Liver (tissue), 3 donors: ENCODE measurements around the gene KIAA0513.
A peak's percentile ranks its signal among the peaks of the same experiment; 100 is the strongest.

ENCODE experiments used
- JUND ChIP-seq, 2 donors: IDR thresholded peaks; 2 replicates each; pipeline ENCODE4 v1.6.1; 2016; ENCODE audit warnings: antibody characterized with exemption in 2 of 2
- RAD21 ChIP-seq, 2 donors: IDR thresholded peaks; 2 replicates each; pipeline ENCODE4 v1.6.1; 2016; ENCODE audit warnings: antibody characterized with exemption in 2 of 2, mild to moderate bottlenecking in 2 of 2
- SP1 ChIP-seq: IDR thresholded peaks from 2 replicates; pipeline ENCODE4 v1.6.1; 2018; ENCODE audit warnings: antibody characterized with exemption, mild to moderate bottlenecking
- TAF1 ChIP-seq: conservative IDR thresholded peaks from 2 replicates; pipeline ENCODE4 v1.6.1; 2016; ENCODE audit warnings: antibody characterized with exemption, mild to moderate bottlenecking
- TF ChIP-seq, protein P1 (sequence below): fragments of 150-350 bp; IDR thresholded peaks from 2 replicates; pipeline ENCODE4 v1.5.1; 2017; ENCODE audit warnings: improper control_type of control experiment, low read depth, low read length; ENCODE audit not compliant: missing input control
- TF ChIP-seq, protein P2 (sequence below): IDR thresholded peaks from 2 replicates; pipeline ENCODE4 v1.6.1; 2016; ENCODE audit warnings: antibody characterized with exemption, mild to moderate bottlenecking
- TF ChIP-seq, protein P3 (sequence below): IDR thresholded peaks from 2 replicates; pipeline ENCODE4 v1.6.1; 2016; ENCODE audit warnings: antibody characterized with exemption
- donor health status: healthy.
- donor health status: healthy.

DNA sequence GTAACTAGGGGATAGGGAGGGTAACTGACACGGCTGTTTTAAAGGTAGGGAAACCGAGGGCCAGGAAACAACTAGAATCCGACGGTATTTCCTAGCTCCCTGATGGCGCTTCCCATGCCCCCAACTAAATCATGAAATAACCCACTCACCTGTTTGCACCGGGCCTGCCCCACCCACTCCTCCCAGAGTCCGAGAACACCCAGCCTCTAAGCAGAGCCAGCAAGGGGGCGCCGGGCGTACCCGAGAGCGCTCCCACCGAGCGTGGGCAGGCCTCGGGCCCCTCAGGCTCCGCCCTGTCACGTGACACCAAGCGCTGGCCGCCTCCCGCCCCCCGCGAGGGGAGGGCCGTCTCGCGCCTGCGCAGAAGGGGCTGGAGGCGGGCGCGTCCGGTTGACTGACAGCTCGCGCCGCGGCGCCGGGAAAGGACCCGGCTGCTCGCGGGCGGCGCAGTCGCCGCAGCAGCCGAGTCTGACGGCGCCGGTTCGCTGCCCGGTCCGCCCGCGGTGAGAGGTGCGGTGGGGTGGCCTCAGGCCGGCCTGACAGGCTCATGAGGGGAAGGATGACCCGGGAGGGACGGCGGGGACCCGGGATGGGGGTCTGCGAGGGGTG is at the start of gene KIAA0513:
- TF ChIP-seq, protein P1, sequence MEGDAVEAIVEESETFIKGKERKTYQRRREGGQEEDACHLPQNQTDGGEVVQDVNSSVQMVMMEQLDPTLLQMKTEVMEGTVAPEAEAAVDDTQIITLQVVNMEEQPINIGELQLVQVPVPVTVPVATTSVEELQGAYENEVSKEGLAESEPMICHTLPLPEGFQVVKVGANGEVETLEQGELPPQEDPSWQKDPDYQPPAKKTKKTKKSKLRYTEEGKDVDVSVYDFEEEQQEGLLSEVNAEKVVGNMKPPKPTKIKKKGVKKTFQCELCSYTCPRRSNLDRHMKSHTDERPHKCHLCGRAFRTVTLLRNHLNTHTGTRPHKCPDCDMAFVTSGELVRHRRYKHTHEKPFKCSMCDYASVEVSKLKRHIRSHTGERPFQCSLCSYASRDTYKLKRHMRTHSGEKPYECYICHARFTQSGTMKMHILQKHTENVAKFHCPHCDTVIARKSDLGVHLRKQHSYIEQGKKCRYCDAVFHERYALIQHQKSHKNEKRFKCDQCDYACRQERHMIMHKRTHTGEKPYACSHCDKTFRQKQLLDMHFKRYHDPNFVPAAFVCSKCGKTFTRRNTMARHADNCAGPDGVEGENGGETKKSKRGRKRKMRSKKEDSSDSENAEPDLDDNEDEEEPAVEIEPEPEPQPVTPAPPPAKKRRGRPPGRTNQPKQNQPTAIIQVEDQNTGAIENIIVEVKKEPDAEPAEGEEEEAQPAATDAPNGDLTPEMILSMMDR = no peak
- TF ChIP-seq, protein P2, sequence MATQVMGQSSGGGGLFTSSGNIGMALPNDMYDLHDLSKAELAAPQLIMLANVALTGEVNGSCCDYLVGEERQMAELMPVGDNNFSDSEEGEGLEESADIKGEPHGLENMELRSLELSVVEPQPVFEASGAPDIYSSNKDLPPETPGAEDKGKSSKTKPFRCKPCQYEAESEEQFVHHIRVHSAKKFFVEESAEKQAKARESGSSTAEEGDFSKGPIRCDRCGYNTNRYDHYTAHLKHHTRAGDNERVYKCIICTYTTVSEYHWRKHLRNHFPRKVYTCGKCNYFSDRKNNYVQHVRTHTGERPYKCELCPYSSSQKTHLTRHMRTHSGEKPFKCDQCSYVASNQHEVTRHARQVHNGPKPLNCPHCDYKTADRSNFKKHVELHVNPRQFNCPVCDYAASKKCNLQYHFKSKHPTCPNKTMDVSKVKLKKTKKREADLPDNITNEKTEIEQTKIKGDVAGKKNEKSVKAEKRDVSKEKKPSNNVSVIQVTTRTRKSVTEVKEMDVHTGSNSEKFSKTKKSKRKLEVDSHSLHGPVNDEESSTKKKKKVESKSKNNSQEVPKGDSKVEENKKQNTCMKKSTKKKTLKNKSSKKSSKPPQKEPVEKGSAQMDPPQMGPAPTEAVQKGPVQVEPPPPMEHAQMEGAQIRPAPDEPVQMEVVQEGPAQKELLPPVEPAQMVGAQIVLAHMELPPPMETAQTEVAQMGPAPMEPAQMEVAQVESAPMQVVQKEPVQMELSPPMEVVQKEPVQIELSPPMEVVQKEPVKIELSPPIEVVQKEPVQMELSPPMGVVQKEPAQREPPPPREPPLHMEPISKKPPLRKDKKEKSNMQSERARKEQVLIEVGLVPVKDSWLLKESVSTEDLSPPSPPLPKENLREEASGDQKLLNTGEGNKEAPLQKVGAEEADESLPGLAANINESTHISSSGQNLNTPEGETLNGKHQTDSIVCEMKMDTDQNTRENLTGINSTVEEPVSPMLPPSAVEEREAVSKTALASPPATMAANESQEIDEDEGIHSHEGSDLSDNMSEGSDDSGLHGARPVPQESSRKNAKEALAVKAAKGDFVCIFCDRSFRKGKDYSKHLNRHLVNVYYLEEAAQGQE = no peak
- TF ChIP-seq, protein P3, sequence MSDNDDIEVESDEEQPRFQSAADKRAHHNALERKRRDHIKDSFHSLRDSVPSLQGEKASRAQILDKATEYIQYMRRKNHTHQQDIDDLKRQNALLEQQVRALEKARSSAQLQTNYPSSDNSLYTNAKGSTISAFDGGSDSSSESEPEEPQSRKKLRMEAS = no peak
- TF ChIP-seq RAD21 (IDR thresholded peaks at IDR 0.05) = peak; percentile 39 to 49
- peak; percentile 29 for TF ChIP-seq SP1
- no peak for TF ChIP-seq TAF1
- no peak for TF ChIP-seq JUND (IDR thresholded peaks at IDR 0.05)
